OCI-LY3 (cell line): ENCODE results near the gene HECTD4.
"Not testable (repeated sequence)": the region's sequence is repeated elsewhere in the genome, so short reads cannot be mapped to it uniquely, and the experiment has no call there.

Experiments
- H2AFZ ChIP-seq: fragments of 200-600, 300-600 bp; shearing (Covaris generic); 2 replicates; pipeline ENCODE4 v1.6.0; 2014; ENCODE audit warnings: antibody characterized with exemption, low read depth, low read length
- H3K27ac ChIP-seq: fragments of 200-600, 300-600 bp; sonication (generic); 2 replicates; pipeline ENCODE4 v1.5.1; 2014; ENCODE audit warnings: mild to moderate bottlenecking, low read length, moderate library complexity, mixed read lengths
- H3K27me3 ChIP-seq: fragments of 200-600, 300-600 bp; sonication (generic); 2 replicates; pipeline ENCODE4 v1.6.1; 2014; ENCODE audit warnings: low read depth, low read length, mixed read lengths
- H3K36me3 ChIP-seq: fragments of 200-600, 300-600 bp; sonication (generic); replicated peaks from 2 replicates; pipeline ENCODE3; 2014; ENCODE audit warnings: low read depth, low read length, mixed read lengths
- H3K4me1 ChIP-seq: fragments of 300-600, 200-600 bp; sonication (generic); 2 replicates; pipeline ENCODE4 v1.6.1; 2014; ENCODE audit warnings: low read length, mixed read lengths
- H3K4me2 ChIP-seq: fragments of 200-600, 300-600 bp; sonication (generic); 2 replicates; pipeline ENCODE4 v1.6.1; 2014; ENCODE audit warnings: low read length, mixed read lengths
- H3K4me3 ChIP-seq: fragments of 300-600, 200-600 bp; sonication (generic); 2 replicates; pipeline ENCODE4 v1.5.1; 2014; ENCODE audit warnings: antibody characterized with exemption, mild to moderate bottlenecking, low read length, moderate library complexity
- H3K79me2 ChIP-seq: fragments of 300-600, 200-600 bp; shearing (Covaris generic); 2 replicates; pipeline ENCODE4 v1.6.1; 2014; ENCODE audit warnings: mild to moderate bottlenecking, low read length, mixed read lengths
- H3K9ac ChIP-seq: fragments of 300-600, 200-600 bp; shearing (Covaris generic); 2 replicates; pipeline ENCODE4 v1.6.0; 2014; ENCODE audit warnings: mild to moderate bottlenecking, low read length, moderate library complexity
- H3K9me3 ChIP-seq: fragments of 200-600, 300-600 bp; shearing (Covaris generic); 2 replicates; pipeline ENCODE4 v1.6.1; 2014; ENCODE audit warnings: low read length, mixed read lengths; ENCODE audit not compliant: insufficient read depth
- H4K20me1 ChIP-seq: fragments of 200-600, 300-600 bp; sonication (generic); 2 replicates; pipeline ENCODE4 v1.6.1; 2016; ENCODE audit warnings: low read length, mixed read lengths; ENCODE audit not compliant: insufficient read depth
- EZH2phosphoT487 ChIP-seq: fragments of 200-600 bp; shearing (Covaris generic); IDR thresholded peaks from 2 replicates; pipeline ENCODE4 v1.6.1; 2018; ENCODE audit warnings: antibody characterized with exemption, mixed run types, low read depth
- TF ChIP-seq, protein P1 (sequence below): fragments of 200-600, 300-600 bp; sonication (generic); IDR thresholded peaks from 2 replicates; pipeline ENCODE4 v1.5.1; 2014; ENCODE audit warnings: antibody characterized with exemption, low read length, low read depth

HECTD4 gene

DNA sequence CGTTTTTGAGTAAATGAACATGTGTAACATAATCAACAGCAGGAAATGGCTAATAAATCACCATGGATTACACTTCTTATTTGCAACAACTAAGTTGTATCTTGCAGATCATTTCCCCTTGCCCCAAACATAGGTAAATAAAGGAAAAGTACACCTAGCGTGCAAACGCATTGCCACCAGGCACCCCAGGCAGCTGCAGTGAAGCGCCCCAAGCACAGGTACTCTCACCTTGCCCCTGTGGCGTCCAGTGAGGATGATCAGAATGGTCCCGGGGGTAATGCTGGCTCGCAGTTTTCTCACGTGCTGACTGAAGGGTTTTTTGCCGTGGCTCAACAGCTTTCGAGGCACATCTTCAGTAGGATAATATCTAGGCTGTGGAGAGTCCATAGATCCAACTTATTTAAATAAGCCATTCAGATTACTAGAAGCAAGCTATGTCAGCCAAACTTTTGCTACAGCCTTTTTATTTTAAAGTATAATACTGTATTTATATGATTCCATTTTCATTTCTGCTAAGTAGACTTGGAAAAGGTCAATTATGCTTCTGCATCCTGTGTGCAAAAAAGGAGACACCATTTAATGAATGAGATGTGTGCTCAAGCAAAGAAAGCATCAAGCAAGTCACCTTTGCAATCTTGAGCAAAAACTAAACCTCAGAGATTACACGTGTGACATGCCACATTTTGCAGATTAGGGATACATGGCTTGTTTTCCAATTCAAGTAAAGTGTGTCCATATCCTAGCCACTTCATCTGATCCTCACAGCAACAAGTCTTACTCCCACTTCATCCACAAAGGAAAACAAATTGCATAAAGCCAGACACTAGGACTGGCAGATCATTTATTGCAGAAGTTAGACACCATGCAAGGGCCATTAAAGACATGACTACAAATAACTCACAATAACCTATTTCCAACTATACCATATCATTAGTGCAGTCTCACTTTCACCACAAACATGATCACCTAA, 24.6 kb upstream of the HECTD4 start:
- Histone ChIP-seq H3K27ac (no peak overlapping the region), H3K79me2 (peaks cover 25% of the 10 kb centered on the region), H3K36me3 (peaks cover 48% of the 10 kb centered on the region), H4K20me1 (peaks cover 35% of the 10 kb centered on the region), H3K9me3 (no peaks in the 10 kb centered on the region), H3K4me2 (peak overlapping the region; percentile 85; the same call in 1 of the 2 replicates), H2AFZ (no peak overlapping the region), H3K9ac (no peak overlapping the region), H3K4me1 (peaks cover 13% of the 10 kb centered on the region), H3K27me3 (no peaks in the 10 kb centered on the region), H3K4me3 (no peak overlapping the region)
- TF ChIP-seq EZH2phosphoT487, result no peak
- TF ChIP-seq, protein P1, sequence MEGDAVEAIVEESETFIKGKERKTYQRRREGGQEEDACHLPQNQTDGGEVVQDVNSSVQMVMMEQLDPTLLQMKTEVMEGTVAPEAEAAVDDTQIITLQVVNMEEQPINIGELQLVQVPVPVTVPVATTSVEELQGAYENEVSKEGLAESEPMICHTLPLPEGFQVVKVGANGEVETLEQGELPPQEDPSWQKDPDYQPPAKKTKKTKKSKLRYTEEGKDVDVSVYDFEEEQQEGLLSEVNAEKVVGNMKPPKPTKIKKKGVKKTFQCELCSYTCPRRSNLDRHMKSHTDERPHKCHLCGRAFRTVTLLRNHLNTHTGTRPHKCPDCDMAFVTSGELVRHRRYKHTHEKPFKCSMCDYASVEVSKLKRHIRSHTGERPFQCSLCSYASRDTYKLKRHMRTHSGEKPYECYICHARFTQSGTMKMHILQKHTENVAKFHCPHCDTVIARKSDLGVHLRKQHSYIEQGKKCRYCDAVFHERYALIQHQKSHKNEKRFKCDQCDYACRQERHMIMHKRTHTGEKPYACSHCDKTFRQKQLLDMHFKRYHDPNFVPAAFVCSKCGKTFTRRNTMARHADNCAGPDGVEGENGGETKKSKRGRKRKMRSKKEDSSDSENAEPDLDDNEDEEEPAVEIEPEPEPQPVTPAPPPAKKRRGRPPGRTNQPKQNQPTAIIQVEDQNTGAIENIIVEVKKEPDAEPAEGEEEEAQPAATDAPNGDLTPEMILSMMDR, result no peak

DNA sequence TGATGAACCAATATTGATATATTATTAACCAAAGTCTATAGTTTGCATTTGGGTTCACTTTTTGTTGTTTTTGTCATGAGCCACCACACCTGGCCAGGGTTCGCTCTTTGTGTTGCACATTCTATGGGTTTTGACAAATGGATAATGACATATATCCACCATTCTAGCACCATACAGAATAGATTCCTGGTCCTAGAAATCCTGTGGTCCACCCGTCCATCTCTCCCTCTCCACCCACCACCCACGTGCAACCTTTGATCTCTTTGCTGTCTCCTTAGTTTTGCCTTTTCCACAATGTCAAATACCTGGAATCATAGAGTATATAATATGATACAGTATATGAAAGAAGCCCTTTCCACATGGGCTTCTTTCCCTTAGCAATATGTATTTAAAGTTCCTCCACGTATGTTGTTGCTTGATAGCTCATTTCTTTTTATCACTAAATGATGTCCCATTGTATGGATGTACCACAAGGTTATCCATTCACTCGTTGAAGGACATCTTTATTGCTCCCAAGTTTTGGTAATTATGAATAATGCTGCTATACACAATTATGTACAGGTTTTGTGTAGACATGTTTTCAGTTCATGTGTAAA, 19.8 kb upstream of the HECTD4 start:
- H3K36me3 ChIP-seq, result peaks cover 31% of the 10 kb centered on the region
- H3K4me1 ChIP-seq, result peaks cover under 1% of the 10 kb centered on the region; the same call in 1 of the 2 replicates
- TF ChIP-seq EZH2phosphoT487, result no peak
- TF ChIP-seq, protein P1, result no peak
- H3K79me2 ChIP-seq, result peaks cover under 1% of the 10 kb centered on the region
- H3K9me3 ChIP-seq, result no peaks in the 10 kb centered on the region
- H3K27me3 ChIP-seq, result no peaks in the 10 kb centered on the region
- H3K4me2 ChIP-seq, result no peak overlapping the region
- no peak overlapping the region for H3K4me3 ChIP-seq
- peaks cover 23% of the 10 kb centered on the region for H4K20me1 ChIP-seq
- H3K9ac ChIP-seq, result no peak overlapping the region
- no peak overlapping the region for H3K27ac ChIP-seq
- H2AFZ ChIP-seq, result no peak overlapping the region

DNA sequence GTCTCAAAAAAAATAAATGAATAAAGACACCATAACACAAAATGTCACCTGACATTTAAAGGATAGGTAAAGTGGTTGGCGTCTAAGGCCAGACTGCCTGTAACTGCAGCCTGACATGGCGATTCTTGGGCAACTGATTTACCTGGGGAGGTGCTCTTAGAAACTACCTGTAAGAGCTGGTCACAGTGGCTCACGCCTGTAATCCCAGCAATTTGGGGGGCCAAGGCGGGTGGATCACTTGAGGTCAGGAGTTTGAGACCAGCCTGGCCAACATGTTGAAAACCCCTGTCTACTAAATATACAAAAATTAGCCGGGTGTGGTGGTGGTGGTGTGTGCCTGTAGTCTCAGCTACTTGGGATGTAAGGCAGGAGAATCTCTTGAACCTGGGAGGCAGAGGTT, 18.8 kb upstream of the HECTD4 start:
- Histone ChIP-seq H3K27ac (no peak overlapping the region), H3K4me2 (no peak overlapping the region), H2AFZ (no peak overlapping the region), H3K9ac (no peak overlapping the region), H3K4me3 (no peak overlapping the region), H3K79me2 (no peaks in the 10 kb centered on the region), H3K9me3 (no peaks in the 10 kb centered on the region), H4K20me1 (peaks cover 14% of the 10 kb centered on the region; the same call in 1 of the 2 replicates), H3K27me3 (no peaks in the 10 kb centered on the region), H3K4me1 (no peaks in the 10 kb centered on the region), H3K36me3 (peaks cover 22% of the 10 kb centered on the region)
- TF ChIP-seq, protein P1, result no peak
- no peak for TF ChIP-seq EZH2phosphoT487

DNA sequence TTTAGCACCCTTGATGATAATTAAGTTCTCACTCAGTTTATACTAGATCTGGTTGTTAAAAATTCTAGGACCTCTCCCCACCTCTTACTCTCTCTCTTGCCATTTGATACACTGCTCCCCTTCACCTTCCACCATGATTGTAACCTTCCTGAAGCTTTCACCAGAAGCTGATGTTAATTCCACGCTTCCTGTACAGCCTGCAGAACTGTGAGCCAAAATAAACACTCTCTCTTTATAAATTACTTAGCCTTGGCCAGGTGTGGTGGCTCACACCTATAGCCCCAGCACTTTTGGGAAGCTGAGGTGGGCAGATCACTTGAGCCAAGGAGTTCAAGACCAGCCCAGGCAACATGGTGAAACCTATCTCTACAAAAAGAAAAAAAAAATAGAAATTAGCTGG, 11.1 kb upstream of the HECTD4 start:
- no peak overlapping the region for H2AFZ ChIP-seq
- H3K4me1 ChIP-seq, result no peaks in the 10 kb centered on the region
- H3K9ac ChIP-seq, result no peak overlapping the region
- no peaks in the 10 kb centered on the region for H3K9me3 ChIP-seq
- no peak overlapping the region for H3K4me2 ChIP-seq
- H3K27ac ChIP-seq, result no peak overlapping the region
- TF ChIP-seq, protein P1, result no peak
- TF ChIP-seq EZH2phosphoT487, result no peak
- no peaks in the 10 kb centered on the region for H3K36me3 ChIP-seq
- no peaks in the 10 kb centered on the region for H4K20me1 ChIP-seq
- H3K27me3 ChIP-seq, result no peaks in the 10 kb centered on the region
- no peak overlapping the region for H3K4me3 ChIP-seq
- no peaks in the 10 kb centered on the region for H3K79me2 ChIP-seq

DNA sequence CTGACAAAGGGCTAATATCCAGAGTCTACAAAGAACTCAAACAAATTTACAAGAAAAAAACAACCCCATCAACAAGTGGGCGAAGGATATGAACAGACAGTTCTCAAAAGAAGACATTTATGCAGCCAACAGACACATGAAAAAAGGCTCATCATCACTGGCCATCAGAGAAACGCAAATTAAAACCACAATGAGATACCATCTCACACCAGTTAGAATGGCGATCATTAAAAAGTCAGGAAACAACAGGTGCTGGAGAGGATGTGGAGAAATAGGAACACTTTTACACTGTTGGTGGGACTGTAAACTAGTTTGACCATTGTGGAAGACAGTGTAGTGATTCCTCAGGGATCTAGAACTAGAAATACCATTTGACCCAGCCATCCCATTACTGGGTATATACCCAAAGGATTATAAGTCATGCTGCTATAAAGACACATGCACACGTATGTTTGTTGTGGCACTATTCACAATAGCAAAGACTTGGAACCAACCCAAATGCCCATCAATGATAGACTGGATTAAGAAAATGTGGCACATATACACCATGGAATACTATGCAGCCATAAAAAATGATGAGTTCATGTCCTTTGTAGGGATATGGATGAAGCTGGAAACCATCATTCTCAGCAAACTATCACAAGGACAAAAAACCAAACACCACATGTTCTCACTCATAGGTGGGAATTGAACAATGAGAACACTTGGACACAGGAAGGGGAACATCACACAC, 7.9 kb upstream of the HECTD4 start:
- not testable (repeated sequence) for H3K4me1 ChIP-seq, H3K27me3 ChIP-seq, H2AFZ ChIP-seq, H3K9ac ChIP-seq, H3K4me3 ChIP-seq, H3K36me3 ChIP-seq, H3K9me3 ChIP-seq, H4K20me1 ChIP-seq, H3K79me2 ChIP-seq, H3K4me2 ChIP-seq, H3K27ac ChIP-seq
